Measurements from ENCODE around the gene HSPA1B. TPM values are rescaled to one million over a fixed set of nuclear protein-coding genes. Genes with fewer than 3 reads are reported as not detected.

Gene HSPA1B
- polyA plus RNA-seq, 2 of the 4 experiments (the other 2 are of a cell fraction) = 70.6 to 125 TPM

DNA sequence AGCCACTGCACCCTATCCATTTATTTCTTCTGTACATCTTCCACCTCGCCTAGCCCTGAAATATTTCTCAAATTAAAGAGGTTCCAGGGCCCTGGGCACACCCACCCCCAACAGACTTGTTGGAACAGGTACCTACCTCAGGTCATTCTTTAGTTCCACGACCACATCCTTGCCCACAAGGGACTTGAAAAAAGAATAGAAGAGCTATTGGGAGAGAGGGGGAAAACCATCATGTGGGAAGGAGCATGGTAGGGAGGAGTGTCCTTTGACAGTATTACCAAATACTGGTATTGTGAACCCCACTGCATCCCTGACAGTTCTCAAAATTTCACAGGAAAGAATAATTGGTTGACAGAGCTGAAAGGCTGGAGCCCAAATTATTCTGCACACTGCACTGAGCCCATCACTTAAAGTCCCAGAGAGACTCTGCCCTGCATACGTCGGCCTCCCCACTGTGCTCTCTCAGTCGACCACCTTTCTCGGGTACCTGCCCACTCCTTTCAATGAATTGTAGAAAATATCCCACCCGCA is 21.5 kb upstream of the HSPA1B start:
- Histone ChIP-seq H3K4me1 (peaks cover 12% of the 10 kb centered on the region), H3K4me2 (peak overlapping the region; percentile 75), H3K27ac (peak overlapping the region; percentile 84 to 92), H3K9me3 (no peaks in the 10 kb centered on the region), H3K4me3 (peak overlapping the region; percentile 56)
- CTCF ChIA-PET = interaction anchor here (0.8 to 4.1 kb wide), 9 partner anchors 10 to 78 kb away, joined by 3 to 27 read pairs (median 5); partner anchors contain the start of genes DDAH2 and VARS1
- peak; percentile 49 to 50; a peak in 4 of 6 replicates for ATAC-seq
- POLR2A ChIA-PET = interaction anchor here (0.5 to 2.2 kb wide), 4 partner anchors 9 to 21 kb away, joined by 3 to 54 read pairs (median 18); partner anchors contain the start of genes HSPA1A, HSPA1B, HSPA1L and VARS1
- DNase-seq (ENCODE audit: low read depth in 1 of 2, low spot score in 1 of 2) = no peak
- FAIRE-seq = no peak
- TF ChIP-seq RARB (CRISPR knock-in tag; IDR thresholded peaks at IDR 0.05) = no peak
- TF ChIP-seq HOXA7 (CRISPR knock-in tag; IDR thresholded peaks at IDR 0.05) = no peak
- TF ChIP-seq EHMT2 (IDR thresholded peaks at IDR 0.05; ENCODE audit: low read depth) = no peak
- TF ChIP-seq MAZ (IDR thresholded peaks at IDR 0.05; ENCODE audit: borderline replicate concordance, low read depth, low read length) = no peak
- TF ChIP-seq KDM1A (IDR thresholded peaks at IDR 0.05; ENCODE audit: low read depth) = no peak
- TF ChIP-seq CEBPB (IDR thresholded peaks at IDR 0.05) = no peak
- TF ChIP-seq ZC3H11A (IDR thresholded peaks at IDR 0.05) = no peak
- TF ChIP-seq CBX8 (IDR thresholded peaks at IDR 0.05) = no peak
- no peak for TF ChIP-seq FOSB (CRISPR knock-in tag; IDR thresholded peaks at IDR 0.05)
- TF ChIP-seq MYC (IDR thresholded peaks at IDR 0.05; ENCODE audit: borderline replicate concordance, low read length) = no peak
- no peak for TF ChIP-seq RFX5 (IDR thresholded peaks at IDR 0.05)
- no peak for TF ChIP-seq HOXB5 (CRISPR knock-in tag; IDR thresholded peaks at IDR 0.05)
- TF ChIP-seq KDM5A (IDR thresholded peaks at IDR 0.05) = no peak
- no peak for TF ChIP-seq RAD21 (conservative IDR thresholded peaks at IDR 0.05 in 1 of 2, IDR thresholded peaks at IDR 0.05 in 1 of 2)
- no peak for TF ChIP-seq RNF2 (IDR thresholded peaks at IDR 0.05; ENCODE audit: borderline replicate concordance, low read depth)
- TF ChIP-seq TP53 (CRISPR knock-in tag; IDR thresholded peaks at IDR 0.05) = no peak
- TF ChIP-seq ZFP36 (IDR thresholded peaks at IDR 0.05; ENCODE audit: borderline replicate concordance, partially characterized antibody) = no peak
- TF ChIP-seq, protein P1, sequence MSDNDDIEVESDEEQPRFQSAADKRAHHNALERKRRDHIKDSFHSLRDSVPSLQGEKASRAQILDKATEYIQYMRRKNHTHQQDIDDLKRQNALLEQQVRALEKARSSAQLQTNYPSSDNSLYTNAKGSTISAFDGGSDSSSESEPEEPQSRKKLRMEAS (IDR thresholded peaks at IDR 0.05) = no peak
- TF ChIP-seq SREBF2 (IDR thresholded peaks at IDR 0.05) = no peak
- WGBS (ENCODE audit: missing lambda C conversion rate) = 17% methylated on average over 7 of the region's 7 CpGs

DNA sequence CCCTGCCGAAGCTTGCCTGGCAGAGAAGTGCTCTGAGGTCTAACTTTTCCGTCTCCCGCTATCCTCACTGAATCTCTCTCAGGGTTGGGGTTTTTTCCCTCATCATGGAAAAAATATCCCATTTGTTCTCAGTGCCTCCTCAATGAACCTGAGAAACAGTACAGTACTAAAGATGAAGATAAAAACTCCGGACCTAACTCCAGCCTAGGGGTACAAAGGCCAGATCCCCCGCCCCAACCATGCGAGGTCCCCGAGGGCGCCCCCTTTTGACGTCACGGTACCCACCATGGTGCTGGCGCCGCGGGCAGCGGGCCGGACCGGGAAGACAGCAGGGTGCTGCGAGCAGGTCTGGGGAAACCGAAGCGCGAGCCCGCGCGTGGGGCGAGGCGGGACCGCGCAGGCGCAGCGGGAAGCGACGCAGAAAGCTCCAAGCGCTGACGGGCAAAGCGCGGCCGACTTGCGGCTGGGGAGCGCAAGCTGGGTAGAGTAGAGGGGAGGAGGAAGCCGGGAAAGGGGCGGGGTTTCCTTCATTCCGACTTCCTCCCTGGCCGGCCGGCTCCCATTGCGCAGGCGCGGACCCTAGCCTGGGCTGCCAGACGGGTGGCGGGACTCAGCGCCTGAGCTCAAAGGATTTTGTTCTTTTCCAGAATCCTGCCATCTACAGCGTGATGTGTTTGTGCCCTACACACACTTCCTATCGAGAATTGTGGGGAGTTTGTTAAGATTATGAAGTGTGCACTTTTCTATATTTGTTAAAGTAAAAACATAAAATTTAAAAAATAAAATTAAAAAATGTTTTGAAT is 20.9 kb upstream of the HSPA1B start, which contains the start of gene LSM2:
LSM2 (minus strand) TSS at position 497 of the 803 bp plus-strand sequence; CDS start at position 288, 209 bp downstream.
- H3K4me1 ChIP-seq = peaks cover 12% of the 10 kb centered on the region
- ATAC-seq = peak; percentile 96 to 97
- peak within 1 kb of the TSS; percentile 80 for H3K4me2 ChIP-seq
- no peaks in the 10 kb centered on the region for H3K9me3 ChIP-seq
- H3K27ac ChIP-seq = peak within 1 kb of the TSS; percentile 84 to 92
- TF ChIP-seq, protein P2, sequence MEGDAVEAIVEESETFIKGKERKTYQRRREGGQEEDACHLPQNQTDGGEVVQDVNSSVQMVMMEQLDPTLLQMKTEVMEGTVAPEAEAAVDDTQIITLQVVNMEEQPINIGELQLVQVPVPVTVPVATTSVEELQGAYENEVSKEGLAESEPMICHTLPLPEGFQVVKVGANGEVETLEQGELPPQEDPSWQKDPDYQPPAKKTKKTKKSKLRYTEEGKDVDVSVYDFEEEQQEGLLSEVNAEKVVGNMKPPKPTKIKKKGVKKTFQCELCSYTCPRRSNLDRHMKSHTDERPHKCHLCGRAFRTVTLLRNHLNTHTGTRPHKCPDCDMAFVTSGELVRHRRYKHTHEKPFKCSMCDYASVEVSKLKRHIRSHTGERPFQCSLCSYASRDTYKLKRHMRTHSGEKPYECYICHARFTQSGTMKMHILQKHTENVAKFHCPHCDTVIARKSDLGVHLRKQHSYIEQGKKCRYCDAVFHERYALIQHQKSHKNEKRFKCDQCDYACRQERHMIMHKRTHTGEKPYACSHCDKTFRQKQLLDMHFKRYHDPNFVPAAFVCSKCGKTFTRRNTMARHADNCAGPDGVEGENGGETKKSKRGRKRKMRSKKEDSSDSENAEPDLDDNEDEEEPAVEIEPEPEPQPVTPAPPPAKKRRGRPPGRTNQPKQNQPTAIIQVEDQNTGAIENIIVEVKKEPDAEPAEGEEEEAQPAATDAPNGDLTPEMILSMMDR (IDR thresholded peaks at IDR 0.05) = peak; percentile 31
- TF ChIP-seq RARB (CRISPR knock-in tag; IDR thresholded peaks at IDR 0.05) (no peak), GATA3 (IDR thresholded peaks at IDR 0.05; ENCODE audit: borderline replicate concordance) (no peak), HOXB13 (CRISPR knock-in tag; IDR thresholded peaks at IDR 0.05; ENCODE audit: low read depth) (no peak), HOXA7 (CRISPR knock-in tag; IDR thresholded peaks at IDR 0.05) (no peak), FOSB (CRISPR knock-in tag; IDR thresholded peaks at IDR 0.05) (no peak), PHF8 (IDR thresholded peaks at IDR 0.05; ENCODE audit: borderline replicate concordance, low read depth) (peak; percentile 63; the same call in 1 of the 2 replicates), POLR2AphosphoS2 (conservative IDR thresholded peaks at IDR 0.05; ENCODE audit: low read length) (no peak), JUN (IDR thresholded peaks at IDR 0.05) (peak in 1 of 2 experiments; percentile 58; a peak in 1 of 5 replicates), POLR2A (IDR thresholded peaks at IDR 0.05; ENCODE audit: low read length) (peak; percentile 40)
- TF ChIP-seq, protein P3, sequence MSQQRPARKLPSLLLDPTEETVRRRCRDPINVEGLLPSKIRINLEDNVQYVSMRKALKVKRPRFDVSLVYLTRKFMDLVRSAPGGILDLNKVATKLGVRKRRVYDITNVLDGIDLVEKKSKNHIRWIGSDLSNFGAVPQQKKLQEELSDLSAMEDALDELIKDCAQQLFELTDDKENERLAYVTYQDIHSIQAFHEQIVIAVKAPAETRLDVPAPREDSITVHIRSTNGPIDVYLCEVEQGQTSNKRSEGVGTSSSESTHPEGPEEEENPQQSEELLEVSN (IDR thresholded peaks at IDR 0.05; ENCODE audit: borderline replicate concordance, low read depth) = peak; percentile 60; the same call in 1 of the 2 replicates
- TF ChIP-seq, protein P4, sequence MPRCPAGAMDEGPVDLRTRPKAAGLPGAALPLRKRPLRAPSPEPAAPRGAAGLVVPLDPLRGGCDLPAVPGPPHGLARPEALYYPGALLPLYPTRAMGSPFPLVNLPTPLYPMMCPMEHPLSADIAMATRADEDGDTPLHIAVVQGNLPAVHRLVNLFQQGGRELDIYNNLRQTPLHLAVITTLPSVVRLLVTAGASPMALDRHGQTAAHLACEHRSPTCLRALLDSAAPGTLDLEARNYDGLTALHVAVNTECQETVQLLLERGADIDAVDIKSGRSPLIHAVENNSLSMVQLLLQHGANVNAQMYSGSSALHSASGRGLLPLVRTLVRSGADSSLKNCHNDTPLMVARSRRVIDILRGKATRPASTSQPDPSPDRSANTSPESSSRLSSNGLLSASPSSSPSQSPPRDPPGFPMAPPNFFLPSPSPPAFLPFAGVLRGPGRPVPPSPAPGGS (IDR thresholded peaks at IDR 0.05) = 0 out of 3 replicates have a peak, but pooled peaks have one; percentile 68
- TF ChIP-seq, protein P1 (IDR thresholded peaks at IDR 0.05) = peak; percentile 68
- TF ChIP-seq, protein P5, sequence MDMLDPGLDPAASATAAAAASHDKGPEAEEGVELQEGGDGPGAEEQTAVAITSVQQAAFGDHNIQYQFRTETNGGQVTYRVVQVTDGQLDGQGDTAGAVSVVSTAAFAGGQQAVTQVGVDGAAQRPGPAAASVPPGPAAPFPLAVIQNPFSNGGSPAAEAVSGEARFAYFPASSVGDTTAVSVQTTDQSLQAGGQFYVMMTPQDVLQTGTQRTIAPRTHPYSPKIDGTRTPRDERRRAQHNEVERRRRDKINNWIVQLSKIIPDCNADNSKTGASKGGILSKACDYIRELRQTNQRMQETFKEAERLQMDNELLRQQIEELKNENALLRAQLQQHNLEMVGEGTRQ (IDR thresholded peaks at IDR 0.05) = no peak
- FAIRE-seq = no peak
- peak; percentile 89 to 94 for DNase-seq (ENCODE audit: low read depth in 1 of 2, low spot score in 1 of 2)
- POLR2A ChIA-PET = interaction anchor here (0.5 to 2.2 kb wide), 9 partner anchors 8 to 143 kb away, joined by 3 to 54 read pairs (median 5); partner anchors contain the start of genes HSPA1A, HSPA1B, HSPA1L and MPIG6B
- CTCF ChIA-PET = interaction anchor here (0.6 to 4.1 kb wide), 16 partner anchors 9 to 102 kb away, joined by 3 to 27 read pairs (median 3); partner anchors contain the start of genes DDAH2, HSPA1A, HSPA1L and VARS1
- under 1% methylated on average over 27 of the region's 51 CpGs for WGBS (ENCODE audit: missing lambda C conversion rate)
- H3K4me3 ChIP-seq = peak within 1 kb of the TSS; percentile 56

Measured in A549 (cell line).